ENCODE results near the gene ZNF100. TPM values are rescaled to one million over a fixed set of nuclear protein-coding genes. Genes with fewer than 3 reads are reported as not detected.
"Not testable (repeated sequence)": the region's sequence is repeated elsewhere in the genome, so short reads cannot be mapped to it uniquely, and the experiment has no call there.

The ZNF100 gene
- total RNA-seq, 6 experiments from 2014 or later: 1.4 to 4.1 (median 1.9) TPM

GRCh38 chr19:21786936-21787335 is 19.6 kb upstream of the ZNF100 start:
- no peak for DNase-seq
- 70% methylated on average over 3 of the region's 3 CpGs for WGBS (ENCODE audit: insufficient coverage, low coverage, low lambda C conversion rate, missing lambda C conversion rate)
- no peak overlapping the region for H3K27ac ChIP-seq
- intact Hi-C loops (cut with DNase I): no loop called here
- no peak overlapping the region for H3K4me3 ChIP-seq
- no peaks in the 10 kb centered on the region for H3K9me3 ChIP-seq
- H3K4me1 ChIP-seq: no peaks in the 10 kb centered on the region
- TF ChIP-seq POLR2A (IDR thresholded peaks at IDR 0.05) (no peak), CTCF (IDR thresholded peaks at IDR 0.05) (no peak)
- H3K27me3 ChIP-seq: no peaks in the 10 kb centered on the region
- ATAC-seq: no peak
- H3K36me3 ChIP-seq: no peaks in the 10 kb centered on the region

GRCh38 chr19:21775792-21776191 is 8.4 kb upstream of the ZNF100 start:
- DNase-seq; H3K27ac ChIP-seq; H3K36me3 ChIP-seq; H3K27me3 ChIP-seq; H3K4me3 ChIP-seq; ATAC-seq; intact Hi-C loops (cut with DNase I); H3K4me1 ChIP-seq; H3K9me3 ChIP-seq: not testable (repeated sequence)
- no CpG with 5 or more reads among the region's 30 CpGs for WGBS (ENCODE audit: insufficient coverage, low coverage, low lambda C conversion rate, missing lambda C conversion rate)

- H3K27ac ChIP-seq: peak overlapping the region; percentile 40 to 82 (median 69)
- H3K9me3 ChIP-seq; intact Hi-C loops (cut with DNase I); DNase-seq; H3K36me3 ChIP-seq; H3K27me3 ChIP-seq; H3K4me1 ChIP-seq: not testable (repeated sequence)
- WGBS (ENCODE audit: insufficient coverage, low coverage, low lambda C conversion rate, missing lambda C conversion rate): under 1% methylated on average over 19 of the region's 19 CpGs
- H3K4me3 ChIP-seq: peak overlapping the region; percentile 80 to 88 (median 80)
- ATAC-seq: peak in 3 of 4 donors; percentile 12 to 24 (median 23)
Measured at GRCh38 chr19:21766705-21767064, 694 bp downstream of the ZNF100 start.

- no peak overlapping the region for H3K27ac ChIP-seq
- H3K36me3 ChIP-seq: peaks cover 0 to 4% (median 2%) of the 10 kb centered on the region in 4 donors
- intact Hi-C loops (cut with DNase I): no loop called here
- TF ChIP-seq POLR2A (IDR thresholded peaks at IDR 0.05) (no peak), CTCF (IDR thresholded peaks at IDR 0.05) (no peak)
- no peak for ATAC-seq
- no peaks in the 10 kb centered on the region for H3K9me3 ChIP-seq
- no peak for DNase-seq
- H3K4me3 ChIP-seq: no peak overlapping the region
- H3K27me3 ChIP-seq: no peaks in the 10 kb centered on the region
- peaks cover 0 to 5% (median 0%) of the 10 kb centered on the region in 4 donors for H3K4me1 ChIP-seq
Measured at GRCh38 chr19:21765151-21765550, 2.2 kb downstream of the ZNF100 start.

GRCh38 chr19:21761547-21761946 is 5.8 kb downstream of the ZNF100 start:
- H3K4me3 ChIP-seq; H3K4me1 ChIP-seq; H3K27me3 ChIP-seq; H3K36me3 ChIP-seq; ATAC-seq; intact Hi-C loops (cut with DNase I); DNase-seq; H3K27ac ChIP-seq; H3K9me3 ChIP-seq: not testable (repeated sequence)
- 44% methylated on average over 2 of the region's 2 CpGs for WGBS (ENCODE audit: insufficient coverage, low coverage, low lambda C conversion rate, missing lambda C conversion rate)

- no peak for ATAC-seq
- Histone ChIP-seq H3K27ac (no peak overlapping the region), H3K4me3 (no peak overlapping the region), H3K4me1 (no peaks in the 10 kb centered on the region), H3K9me3 (no peaks in the 10 kb centered on the region), H3K36me3 (peaks cover 0 to 7% (median 3%) of the 10 kb centered on the region in 4 donors), H3K27me3 (no peaks in the 10 kb centered on the region)
- TF ChIP-seq POLR2A (IDR thresholded peaks at IDR 0.05) (no peak), CTCF (IDR thresholded peaks at IDR 0.05) (no peak)
- no peak for DNase-seq
- intact Hi-C loops (cut with DNase I): no loop called here
- WGBS (ENCODE audit: insufficient coverage, low coverage, low lambda C conversion rate, missing lambda C conversion rate): 20% methylated on average over 1 of the region's 3 CpGs
Measured at GRCh38 chr19:21758296-21758695, 9.1 kb downstream of the ZNF100 start.

GRCh38 chr19:21755555-21755954 is 11.8 kb downstream of the ZNF100 start:
- H3K9me3 ChIP-seq; H3K4me3 ChIP-seq; H3K36me3 ChIP-seq; H3K27me3 ChIP-seq; ATAC-seq; H3K4me1 ChIP-seq; DNase-seq; intact Hi-C loops (cut with DNase I); H3K27ac ChIP-seq: not testable (repeated sequence)

All from right lobe of liver (tissue), 6 donors.